ENCODE results near the gene PDS5B. TPM values are rescaled to one million over a fixed set of nuclear protein-coding genes. Genes with fewer than 3 reads are reported as not detected.

The PDS5B gene
- total and polyA plus RNA-seq, 10 of the 15 experiments (the other 5 are each of a cell fraction or from before 2014, with no cell fraction given): 15.4 to 55.3 (median 30.7) TPM

- TF ChIP-seq RAD51 (IDR thresholded peaks at IDR 0.05): no peak
Measured at GRCh38 chr13:32748305-32748704, 162.1 kb downstream of the PDS5B start (continued).

- SMC1A ChIA-PET (ENCODE audit: uncharacterized antibody, unreplicated experiment): interaction anchor here (0.6 kb wide), 1 partner anchor 88 kb away, joined by 3 read pairs; no protein-coding TSS in a partner anchor
- ATAC-seq (peak; percentile 74), DNase-seq (ENCODE audit: low read depth, low spot score) (no peak), FAIRE-seq (no peak)
- no peaks in the 10 kb centered on the region for H3K27me3 ChIP-seq (replicated peaks in 1 of 2; ENCODE audit: control insufficient read depth in 2 of 2, insufficient read depth in 2 of 2, low read length in 1 of 2)
- RAD21 ChIA-PET (ENCODE audit: unreplicated experiment): no interaction called here
- no peak overlapping the region for H3K27ac ChIP-seq (ENCODE audit: control insufficient read depth, insufficient read depth)
- in situ Hi-C loops (cut with MboI): no loop called here
- H3K79me2 ChIP-seq (ENCODE audit: control insufficient read depth, insufficient read depth, low read length): no peaks in the 10 kb centered on the region
- H3K4me1 ChIP-seq (ENCODE audit: control insufficient read depth, insufficient read depth, low read length): peaks cover 2% of the 10 kb centered on the region; the same call in 1 of the 2 replicates
- no peaks in the 10 kb centered on the region for H4K20me1 ChIP-seq (ENCODE audit: control insufficient read depth, insufficient read depth)
- peaks cover 3 to 15% of the 10 kb centered on the region in 2 experiments; a peak in 3 of 4 replicates for H3K36me3 ChIP-seq (ENCODE audit: control insufficient read depth in 2 of 2, insufficient read depth in 2 of 2, low read length in 1 of 2)
- no peak overlapping the region for H2AFZ ChIP-seq (ENCODE audit: control insufficient read depth, low read depth, low read length)
- 26% methylated on average over 4 of the region's 4 CpGs for WGBS (ENCODE audit: insufficient coverage, insufficient replicate concordance, low lambda C conversion rate, missing lambda C conversion rate)
- POLR2A ChIA-PET: no interaction called here
- no peak overlapping the region for H3K4me2 ChIP-seq (ENCODE audit: control insufficient read depth, insufficient read depth)
- intact Hi-C loops (cut with micrococcal nuclease; ENCODE audit: unreplicated experiment): no loop called here
- no peaks in the 10 kb centered on the region; the same call in 2 of the 3 replicates for H3K9me3 ChIP-seq (replicated peaks; ENCODE audit: control insufficient read depth, insufficient read depth, low read length)
- no peak overlapping the region for H3K9ac ChIP-seq (ENCODE audit: control insufficient read depth, insufficient read depth, low read length)
- no peak overlapping the region for H3K4me3 ChIP-seq
- CTCF ChIA-PET: interaction anchor here (1.1 kb wide), 1 partner anchor 11 kb away, joined by 3 read pairs; no protein-coding TSS in a partner anchor
- BruUV-seq (replicated peaks): no TSS peak
- TF ChIP-seq MXI1 (IDR thresholded peaks at IDR 0.05; ENCODE audit: low read depth, low read length): no peak
- no peak for TF ChIP-seq NFXL1 (IDR thresholded peaks at IDR 0.05; ENCODE audit: borderline replicate concordance)
- no peak for TF ChIP-seq CREM (IDR thresholded peaks at IDR 0.05; ENCODE audit: low read depth)
- TF ChIP-seq CEBPB (IDR thresholded peaks at IDR 0.05; ENCODE audit: borderline replicate concordance in 1 of 2, low read depth in 2 of 2, low read length in 2 of 2): no peak
- TF ChIP-seq, protein P1, sequence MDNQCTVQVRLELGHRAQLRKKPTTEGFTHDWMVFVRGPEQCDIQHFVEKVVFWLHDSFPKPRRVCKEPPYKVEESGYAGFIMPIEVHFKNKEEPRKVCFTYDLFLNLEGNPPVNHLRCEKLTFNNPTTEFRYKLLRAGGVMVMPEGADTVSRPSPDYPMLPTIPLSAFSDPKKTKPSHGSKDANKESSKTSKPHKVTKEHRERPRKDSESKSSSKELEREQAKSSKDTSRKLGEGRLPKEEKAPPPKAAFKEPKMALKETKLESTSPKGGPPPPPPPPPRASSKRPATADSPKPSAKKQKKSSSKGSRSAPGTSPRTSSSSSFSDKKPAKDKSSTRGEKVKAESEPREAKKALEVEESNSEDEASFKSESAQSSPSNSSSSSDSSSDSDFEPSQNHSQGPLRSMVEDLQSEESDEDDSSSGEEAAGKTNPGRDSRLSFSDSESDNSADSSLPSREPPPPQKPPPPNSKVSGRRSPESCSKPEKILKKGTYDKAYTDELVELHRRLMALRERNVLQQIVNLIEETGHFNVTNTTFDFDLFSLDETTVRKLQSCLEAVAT (IDR thresholded peaks at IDR 0.05): no peak
- TF ChIP-seq, protein P2, sequence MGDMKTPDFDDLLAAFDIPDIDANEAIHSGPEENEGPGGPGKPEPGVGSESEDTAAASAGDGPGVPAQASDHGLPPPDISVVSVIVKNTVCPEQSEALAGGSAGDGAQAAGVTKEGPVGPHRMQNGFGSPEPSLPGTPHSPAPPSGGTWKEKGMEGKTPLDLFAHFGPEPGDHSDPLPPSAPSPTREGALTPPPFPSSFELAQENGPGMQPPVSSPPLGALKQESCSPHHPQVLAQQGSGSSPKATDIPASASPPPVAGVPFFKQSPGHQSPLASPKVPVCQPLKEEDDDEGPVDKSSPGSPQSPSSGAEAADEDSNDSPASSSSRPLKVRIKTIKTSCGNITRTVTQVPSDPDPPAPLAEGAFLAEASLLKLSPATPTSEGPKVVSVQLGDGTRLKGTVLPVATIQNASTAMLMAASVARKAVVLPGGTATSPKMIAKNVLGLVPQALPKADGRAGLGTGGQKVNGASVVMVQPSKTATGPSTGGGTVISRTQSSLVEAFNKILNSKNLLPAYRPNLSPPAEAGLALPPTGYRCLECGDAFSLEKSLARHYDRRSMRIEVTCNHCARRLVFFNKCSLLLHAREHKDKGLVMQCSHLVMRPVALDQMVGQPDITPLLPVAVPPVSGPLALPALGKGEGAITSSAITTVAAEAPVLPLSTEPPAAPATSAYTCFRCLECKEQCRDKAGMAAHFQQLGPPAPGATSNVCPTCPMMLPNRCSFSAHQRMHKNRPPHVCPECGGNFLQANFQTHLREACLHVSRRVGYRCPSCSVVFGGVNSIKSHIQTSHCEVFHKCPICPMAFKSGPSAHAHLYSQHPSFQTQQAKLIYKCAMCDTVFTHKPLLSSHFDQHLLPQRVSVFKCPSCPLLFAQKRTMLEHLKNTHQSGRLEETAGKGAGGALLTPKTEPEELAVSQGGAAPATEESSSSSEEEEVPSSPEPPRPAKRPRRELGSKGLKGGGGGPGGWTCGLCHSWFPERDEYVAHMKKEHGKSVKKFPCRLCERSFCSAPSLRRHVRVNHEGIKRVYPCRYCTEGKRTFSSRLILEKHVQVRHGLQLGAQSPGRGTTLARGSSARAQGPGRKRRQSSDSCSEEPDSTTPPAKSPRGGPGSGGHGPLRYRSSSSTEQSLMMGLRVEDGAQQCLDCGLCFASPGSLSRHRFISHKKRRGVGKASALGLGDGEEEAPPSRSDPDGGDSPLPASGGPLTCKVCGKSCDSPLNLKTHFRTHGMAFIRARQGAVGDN (IDR thresholded peaks at IDR 0.05): no peak
- TF ChIP-seq TAF1 (IDR thresholded peaks at IDR 0.05; ENCODE audit: borderline replicate concordance, low read depth, low read length): no peak
- TF ChIP-seq SMARCA5 (IDR thresholded peaks at IDR 0.05): no peak
- TF ChIP-seq CBFB (IDR thresholded peaks at IDR 0.05; ENCODE audit: low read depth): no peak
- no peak for TF ChIP-seq NFYA (IDR thresholded peaks at IDR 0.05; ENCODE audit: borderline replicate concordance, low read depth, low read length)
- no peak for TF ChIP-seq MYB (IDR thresholded peaks at IDR 0.05; ENCODE audit: borderline replicate concordance, low read depth, low read length)
- TF ChIP-seq MEF2A (IDR thresholded peaks at IDR 0.05; ENCODE audit: insufficient read depth, low read depth, low read length): no peak
- no peak for TF ChIP-seq E2F4 (IDR thresholded peaks at IDR 0.05; ENCODE audit: low read depth, low read length)
- no peak for TF ChIP-seq SMC3 (IDR thresholded peaks at IDR 0.05; ENCODE audit: borderline replicate concordance, low read length)
- no peak for TF ChIP-seq IRF4 (IDR thresholded peaks at IDR 0.05; ENCODE audit: low read depth, low read length)
Measured at GRCh38 chr13:32751340-32751739, 165.1 kb downstream of the PDS5B start.

All from GM12878 (cell line).